K562 (cell line): Measurements from ENCODE around the gene LRRC37B. TPM values are rescaled to one million over a fixed set of nuclear protein-coding genes. Genes with fewer than 3 reads are reported as not detected.
"Not testable (repeated sequence)": the region's sequence is repeated elsewhere in the genome, so short reads cannot be mapped to it uniquely, and the experiment has no call there.

Experiments used
- ATAC-seq: fragments of 200-7000 bp; cut with Tn5 transposase; 3 replicates; pipeline ENCODE4 v1.9.1; 2020; ENCODE audit warnings: moderate library complexity
- BruUV-seq: library from RNA; stranded (reverse); fragments of 400-500 nt; replicated peaks from 2 replicates; lab custom pipeline; 2021; lab: Mats Ljungman, UMichigan
- CTCF ChIA-PET: fragments of 300-600 bp; formaldehyde crosslinking; extraction: SDS; loops from one replicate; lab custom pipeline; 2021; ENCODE audit warnings: low intra/inter-chr PET ratio; lab: Yijun Ruan, JAX
- POLR2A ChIA-PET: fragments of 300-600, 350-650 bp; sonication (Branson Sonifier 250); formaldehyde crosslinking; extraction: SDS; loops from one replicate; lab custom pipeline; 2021; ENCODE audit warnings: antibody characterized with exemption, inconsistent platforms; lab: Yijun Ruan, JAX
- DNase-seq, 4 experiments: peaks; one replicate each; pipeline versions ENCODE4 v3.0.0 to v3.0.0-alpha.2; 2011 to 2018; ENCODE audit warnings: low spot score in 3 of 4, mixed read lengths in 3 of 4; ENCODE audit errors: extremely low read depth in 1 of 4
- FAIRE-seq: peaks from 2 replicates; lab custom pipeline; 2011; peaks lifted over from hg19 to GRCh38; lab: Jason Lieb, UNC
- H2AFZ ChIP-seq: 2 replicates; pipeline ENCODE4 v1.6.0; 2011; ENCODE audit warnings: low read depth, low read length, control low read depth, inconsistent platforms
- H3K27ac ChIP-seq: fragments of 200-600 bp; 3 replicates; pipeline ENCODE4 v1.8.0; 2011; ENCODE audit warnings: low read depth, mild to moderate bottlenecking, control low read depth, inconsistent platforms, low read length, moderate library complexity, mixed read lengths; ENCODE audit errors: extremely low read depth
- H3K27me3 ChIP-seq, 2 experiments: fragments of 300-600 bp in 1 of 2; 2 replicates in 1 of 2; 3 replicates in 1 of 2; pipeline versions ENCODE4 v1.6.0 to v1.8.0; 2011; ENCODE audit warnings: inconsistent platforms in 2 of 2, low read length in 2 of 2, mild to moderate bottlenecking in 1 of 2, mixed read lengths in 1 of 2, moderate library complexity in 1 of 2; ENCODE audit not compliant: control insufficient read depth in 2 of 2, insufficient read depth in 2 of 2
- H3K36me3 ChIP-seq: fragments of 300-600 bp; 3 replicates; pipeline ENCODE4 v1.8.0; 2011; ENCODE audit warnings: mild to moderate bottlenecking, low read length, inconsistent platforms; ENCODE audit not compliant: control insufficient read depth, insufficient read depth
- H3K4me1 ChIP-seq, 2 experiments: fragments of 200-600 bp in 1 of 2; replicated peaks in 1 of 2; 2 replicates in 1 of 2; 3 replicates in 1 of 2; pipeline versions ENCODE4 v1.5.1 to v1.8.0; 2011; ENCODE audit warnings: inconsistent platforms in 2 of 2, low read length in 2 of 2, mild to moderate bottlenecking in 1 of 2, mixed read lengths in 1 of 2, moderate library complexity in 1 of 2; ENCODE audit not compliant: control insufficient read depth in 2 of 2, insufficient read depth in 2 of 2
- H3K4me2 ChIP-seq: 2 replicates; pipeline ENCODE4 v1.6.1; 2011; ENCODE audit warnings: low read length, control low read depth, inconsistent platforms, mixed read lengths; ENCODE audit not compliant: insufficient read depth
- H3K4me3 ChIP-seq: fragments of 200-600 bp; sonication (generic), shearing (Covaris generic); 2 replicates; pipeline ENCODE4 v1.5.1; 2016; ENCODE audit warnings: control low read depth, inconsistent platforms
- H3K79me2 ChIP-seq: fragments of 200-600 bp; 3 replicates; pipeline ENCODE4 v1.8.0; 2011; ENCODE audit warnings: low read length, inconsistent platforms; ENCODE audit not compliant: control insufficient read depth, insufficient read depth
- H3K9ac ChIP-seq, 2 experiments: 2 replicates each; pipeline versions ENCODE4 v1.6.0 to v1.6.1; 2011; ENCODE audit warnings: low read depth in 2 of 2, low read length in 2 of 2, control low read depth in 1 of 2, inconsistent platforms in 1 of 2, mild to moderate bottlenecking in 1 of 2, mixed read lengths in 1 of 2; ENCODE audit not compliant: insufficient read depth in 1 of 2
- H3K9me1 ChIP-seq: one replicate; pipeline ENCODE4 v1.6.0; 2011; ENCODE audit warnings: inconsistent platforms, mild to moderate bottlenecking, low read length, moderate library complexity; ENCODE audit not compliant: control insufficient read depth, insufficient read depth
- H3K9me3 ChIP-seq: replicated peaks from 2 replicates; pipeline ENCODE4 v1.5.1; 2011; ENCODE audit warnings: low read depth, low read length, inconsistent platforms; ENCODE audit not compliant: control insufficient read depth, insufficient read depth
- H4K20me1 ChIP-seq: replicated peaks from 2 replicates; pipeline ENCODE4 v1.6.1; 2011; ENCODE audit warnings: low read length, inconsistent platforms, mixed read lengths; ENCODE audit not compliant: control insufficient read depth, insufficient read depth
- RFX1 ChIP-seq: fragments of 450-650 bp; IDR thresholded peaks from 2 replicates; pipeline ENCODE4 v1.6.1; 2016; ENCODE audit warnings: mild to moderate bottlenecking, moderate library complexity
- USF2 ChIP-seq: sonication (generic); formaldehyde crosslinking; IDR thresholded peaks from 2 replicates; pipeline ENCODE4 v1.5.0; 2020; ENCODE audit warnings: missing genetic modification reagents
- WGBS: fragments of 100-300 bp; shearing (Covaris generic); methylation state at CpG from one replicate; pipeline ENCODE4 v1.1.6; 2016; ENCODE audit warnings: low coverage, mixed read lengths; ENCODE audit not compliant: insufficient coverage; ENCODE audit errors: missing lambda C conversion rate; 5-methylcytosine and 5-hydroxymethylcytosine counted together
- in situ Hi-C: fragments of 300-500 bp; cut with MboI; formaldehyde crosslinking; loops from 4 replicates; pipeline ENCODE4 v1.15.0; 2018; ENCODE audit warnings: inconsistent platforms, mixed read lengths
- intact Hi-C: fragments of 100-400 bp; cut with micrococcal nuclease; formaldehyde crosslinking; loops from 2 replicates; pipeline ENCODE4 v1.14.2; 2022
- polyA plus RNA-seq, 8 experiments: library from polyadenylated mRNA; depleted of rRNA in 4 of 8; stranded (reverse) in 5 of 8; unstranded in 3 of 8; fragments of >200 nt; fragmentation: Nextera tagmentation in 2 of 8; fragmentation: Illumina TruSeq in 1 of 8; extraction: Ambion mirVana in 2 of 8; extraction: Trizol in 1 of 8; gene quantifications; 2 replicates each; pipeline versions ENCODE4 v1.2.1 to v1.2.3, GENCODE V29; 2011 to 2014; ENCODE audit warnings: inconsistent platforms in 1 of 8, missing spikeins in 1 of 8
- total RNA-seq, 7 experiments: library from RNA; depleted of rRNA in 6 of 7; stranded (reverse); fragments of >200 nt in 6 of 7; fragmentation: Illumina TruSeq in 2 of 7; extraction: Trizol in 2 of 7; gene quantifications; 2 replicates each; pipeline versions ENCODE4 v1.2.1 to v1.2.3, GENCODE V29; 2011 to 2021; ENCODE audit warnings: low replicate concordance in 1 of 7

Gene LRRC37B
- total and polyA plus RNA-seq, 9 of the 15 experiments (the other 6 are each of a cell fraction or from before 2014, with no cell fraction given), result 2.7 to 19.8 (median 12.4) TPM

- FAIRE-seq (peak; percentile 86), ATAC-seq (peak; percentile 99)
- DNase-seq, H3K4me2 ChIP-seq, H3K4me3 ChIP-seq, H3K9ac ChIP-seq, in situ Hi-C loops, H3K36me3 ChIP-seq, H4K20me1 ChIP-seq, H3K4me1 ChIP-seq, H3K27ac ChIP-seq, H3K27me3 ChIP-seq, H3K9me1 ChIP-seq, BruUV-seq, H3K9me3 ChIP-seq, H2AFZ ChIP-seq, intact Hi-C loops, CTCF ChIA-PET, POLR2A ChIA-PET, H3K79me2 ChIP-seq: not testable (repeated sequence)
- TF ChIP-seq USF2 (CRISPR knock-in tag), result peak; percentile 59
- WGBS, result 0% methylated on average over 2 of the region's 9 CpGs
Measured at GRCh38 chr17:32060695-32061094, 53.5 kb downstream of the LRRC37B start.

GRCh38 chr17:32061840-32062239 lies 54.7 kb downstream of the LRRC37B start:
- H3K9me3 ChIP-seq, H3K9ac ChIP-seq, BruUV-seq, DNase-seq, H2AFZ ChIP-seq, FAIRE-seq, H4K20me1 ChIP-seq, H3K4me1 ChIP-seq, H3K36me3 ChIP-seq, H3K4me2 ChIP-seq, H3K79me2 ChIP-seq, POLR2A ChIA-PET, ATAC-seq, H3K4me3 ChIP-seq, in situ Hi-C loops, H3K27ac ChIP-seq, H3K9me1 ChIP-seq, H3K27me3 ChIP-seq, intact Hi-C loops, CTCF ChIA-PET: not testable (repeated sequence)
- WGBS, result 83% methylated on average over 4 of the region's 8 CpGs
- peak; percentile 79 for TF ChIP-seq RFX1

GRCh38 chr17:32064091-32064490 lies 56.9 kb downstream of the LRRC37B start:
- H3K4me2 ChIP-seq, H3K27me3 ChIP-seq, BruUV-seq, H3K36me3 ChIP-seq, CTCF ChIA-PET, intact Hi-C loops, H3K4me1 ChIP-seq, in situ Hi-C loops, H3K79me2 ChIP-seq, H3K9ac ChIP-seq, H3K27ac ChIP-seq, H4K20me1 ChIP-seq, H2AFZ ChIP-seq, FAIRE-seq, POLR2A ChIA-PET, DNase-seq, H3K9me1 ChIP-seq, H3K9me3 ChIP-seq, H3K4me3 ChIP-seq, ATAC-seq: not testable (repeated sequence)
- 91% methylated on average over 2 of the region's 2 CpGs for WGBS
